ENCODE results near the gene REPS2. TPM values are rescaled to one million over a fixed set of nuclear protein-coding genes. Genes with fewer than 3 reads are reported as not detected.

The REPS2 gene
- total RNA-seq, 2 donors from 2014 or later, result 10.5 to 13.7 TPM

DNA sequence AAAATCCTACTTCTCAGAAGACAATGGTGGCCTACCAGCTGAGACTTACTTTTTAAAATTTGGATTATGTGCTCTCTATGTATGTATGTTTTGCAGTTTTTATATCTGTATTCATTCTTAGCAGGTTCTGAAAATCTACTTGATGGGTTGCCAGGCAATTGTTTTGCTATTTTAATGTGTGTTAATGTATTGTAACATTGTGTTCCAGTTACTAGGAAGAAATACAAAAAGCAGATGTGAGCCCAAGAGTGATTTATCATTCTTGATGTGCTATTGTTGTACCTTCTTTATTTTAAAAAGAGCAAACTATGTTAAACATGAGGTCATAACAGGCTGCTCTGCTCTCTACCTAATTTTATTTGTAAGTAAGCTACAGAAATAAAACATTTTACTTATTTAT is 81.9 kb downstream of the REPS2 start:
- DNase-seq (no peak), ATAC-seq (no peak)
- intact Hi-C loops (cut with DNase I), result no loop called here

GRCh38 chrX:17030092-17030491 is 83.6 kb downstream of the REPS2 start:
- peak in 1 of 2 donors; percentile 16 for ATAC-seq
- no peak for DNase-seq
- intact Hi-C loops (cut with DNase I), result no loop called here

DNA sequence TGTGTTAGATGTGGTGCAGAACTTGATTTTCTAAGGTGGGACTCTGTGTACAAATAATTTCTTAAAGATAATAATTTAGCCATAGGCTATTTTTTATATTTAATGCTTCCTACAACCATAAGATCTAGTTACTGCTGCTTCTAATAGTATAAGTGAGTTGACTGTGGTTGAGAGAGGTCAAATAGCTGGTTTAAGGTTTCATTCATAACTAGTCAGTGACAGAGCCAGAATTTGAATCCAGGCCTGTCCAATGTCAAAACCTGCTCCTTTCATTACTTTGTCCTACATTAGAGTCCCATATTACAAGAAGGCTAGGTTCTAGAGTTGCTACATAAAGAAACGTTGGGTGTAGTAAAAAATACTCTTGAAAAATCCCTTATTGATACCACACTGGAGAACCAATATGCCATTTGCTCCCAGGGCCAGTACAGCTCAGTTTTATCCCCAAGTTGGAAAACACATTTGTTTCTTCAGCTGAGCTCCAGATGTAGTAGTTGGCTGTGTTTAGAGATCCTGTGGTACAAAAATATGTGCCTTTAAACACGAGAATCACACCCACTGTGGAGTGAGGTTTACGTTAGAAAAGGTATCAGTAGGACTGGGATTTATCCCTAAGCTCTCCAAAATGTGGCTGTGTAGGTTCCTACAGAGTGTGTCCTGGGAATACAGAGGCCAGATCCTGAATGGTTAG is 84.3 kb downstream of the REPS2 start:
- ATAC-seq (no peak), DNase-seq (no peak)
- intact Hi-C loops (cut with DNase I), result no loop called here

DNA sequence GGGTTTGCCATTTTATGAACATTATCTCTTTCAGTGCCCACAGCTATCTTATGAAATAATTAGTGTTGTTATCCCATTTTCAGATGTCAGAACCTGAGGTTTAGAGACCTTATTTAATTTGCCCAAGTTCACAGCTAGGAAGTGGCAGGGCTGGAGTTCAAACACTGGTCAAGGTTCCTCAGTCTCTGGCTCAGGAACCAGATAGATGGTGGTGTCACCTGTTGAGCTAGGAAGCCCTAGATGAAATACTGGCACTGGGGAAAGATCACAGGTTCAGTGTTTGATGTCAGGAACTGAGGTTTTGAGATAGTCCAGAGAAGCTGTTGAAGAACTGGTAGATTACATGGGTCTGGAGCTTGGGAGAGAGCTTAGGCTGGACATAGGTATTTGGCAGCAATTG is 85.4 kb downstream of the REPS2 start:
- ATAC-seq (no peak), DNase-seq (no peak)
- intact Hi-C loops (cut with DNase I), result no loop called here

GRCh38 chrX:17032351-17032750 is 85.9 kb downstream of the REPS2 start:
- DNase-seq (no peak), ATAC-seq (peak; percentile 19 to 95)
- intact Hi-C loops (cut with DNase I), result no loop called here

GRCh38 chrX:17033225-17033624 is 86.8 kb downstream of the REPS2 start:
- no peak for DNase-seq
- intact Hi-C loops (cut with DNase I), result no loop called here

DNA sequence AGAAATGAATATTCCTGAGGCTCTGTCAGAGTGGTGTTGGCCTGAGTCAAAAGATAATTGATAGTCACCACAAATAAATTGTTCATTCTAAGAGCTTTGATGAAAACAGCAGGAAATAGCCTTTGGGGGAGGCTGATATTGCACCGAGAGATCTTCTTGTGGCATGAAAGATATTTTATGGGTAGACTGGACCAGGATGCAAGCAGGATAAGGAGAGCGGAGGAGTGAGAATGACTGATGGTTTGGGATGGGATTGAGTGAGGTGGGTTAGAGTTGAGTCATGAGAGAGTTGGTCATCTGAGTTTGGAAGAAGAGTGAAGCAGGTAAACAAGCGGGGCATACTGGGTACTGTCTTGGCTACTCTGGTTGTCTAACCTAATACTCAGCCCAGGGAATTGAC is 88.7 kb downstream of the REPS2 start:
- ATAC-seq (no peak), DNase-seq (no peak)
- intact Hi-C loops (cut with DNase I), result no loop called here

More at GRCh38 chrX:17033225-17033624, 86.8 kb downstream of the REPS2 start:
- ATAC-seq, result peak in 1 of 2 donors; percentile 11

DNA sequence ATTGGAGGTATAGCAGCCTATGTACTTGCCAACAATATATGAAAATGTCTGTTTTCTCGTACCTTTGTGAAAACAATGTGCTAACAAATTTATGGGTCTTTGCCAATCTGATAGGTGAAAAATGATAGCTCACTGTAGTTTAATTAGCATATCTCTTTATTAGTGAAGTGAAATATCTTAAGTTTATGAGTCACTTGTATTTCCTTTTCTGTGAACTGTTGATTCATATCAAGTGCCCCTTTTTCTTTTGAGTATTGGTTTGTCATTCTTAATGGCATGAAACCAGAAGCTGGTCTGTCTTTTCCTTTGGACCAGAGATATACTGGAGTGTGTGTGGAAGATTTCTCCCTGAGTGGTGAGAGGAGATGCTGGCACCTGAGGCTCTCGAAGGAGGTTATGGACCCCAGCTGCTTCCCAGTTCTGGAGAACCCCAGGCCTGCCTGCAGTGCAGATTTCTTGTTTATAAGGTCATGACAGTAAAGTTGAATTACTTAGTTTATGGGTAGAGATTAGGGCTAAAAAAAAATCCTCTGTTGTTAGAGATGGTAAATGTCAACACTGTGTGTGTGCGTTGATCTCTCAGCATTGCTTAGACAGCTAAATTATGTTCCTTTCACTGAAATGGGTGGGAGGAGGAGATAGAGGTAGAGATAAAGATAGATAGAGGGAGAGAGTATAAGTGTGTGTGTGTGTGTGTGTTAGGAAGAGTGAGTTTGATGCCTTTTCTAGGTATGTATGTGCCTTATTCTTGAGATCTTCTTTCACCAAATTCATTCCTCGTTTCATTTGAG is 89.9 kb downstream of the REPS2 start:
- intact Hi-C loops (cut with DNase I), result no loop called here
- DNase-seq (no peak), ATAC-seq (no peak)

- peak in 1 of 2 donors; percentile 19 for ATAC-seq
- intact Hi-C loops (cut with DNase I), result no loop called here
- no peak for DNase-seq
Measured at GRCh38 chrX:17038277-17038676, 91.8 kb downstream of the REPS2 start.

DNA sequence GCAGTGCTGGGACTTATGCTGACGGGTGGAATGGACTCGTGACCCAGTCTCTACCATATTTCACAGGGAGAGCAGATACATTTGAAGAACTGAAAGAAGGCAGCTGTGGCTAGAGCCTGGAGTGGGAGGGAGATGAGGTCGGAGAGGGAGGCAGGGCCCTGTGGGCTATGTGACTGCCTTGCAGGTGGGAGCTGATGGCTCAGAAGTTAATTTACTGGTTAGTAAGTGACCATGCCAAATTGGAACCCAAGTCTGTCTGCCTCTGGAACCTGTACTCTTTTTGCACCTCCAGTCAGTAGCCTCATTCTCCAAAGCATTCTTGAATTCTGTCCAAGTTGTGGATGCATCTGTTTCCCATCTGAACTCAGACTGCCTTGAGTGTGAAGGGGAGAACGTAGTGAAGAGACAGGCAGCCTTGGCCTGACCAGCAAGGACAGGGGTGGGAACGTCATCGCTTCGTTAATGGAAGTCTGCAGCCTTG is 92.3 kb downstream of the REPS2 start:
- DNase-seq (no peak), ATAC-seq (peak; percentile 84 to 89)
- intact Hi-C loops (cut with DNase I), result no loop called here

DNA sequence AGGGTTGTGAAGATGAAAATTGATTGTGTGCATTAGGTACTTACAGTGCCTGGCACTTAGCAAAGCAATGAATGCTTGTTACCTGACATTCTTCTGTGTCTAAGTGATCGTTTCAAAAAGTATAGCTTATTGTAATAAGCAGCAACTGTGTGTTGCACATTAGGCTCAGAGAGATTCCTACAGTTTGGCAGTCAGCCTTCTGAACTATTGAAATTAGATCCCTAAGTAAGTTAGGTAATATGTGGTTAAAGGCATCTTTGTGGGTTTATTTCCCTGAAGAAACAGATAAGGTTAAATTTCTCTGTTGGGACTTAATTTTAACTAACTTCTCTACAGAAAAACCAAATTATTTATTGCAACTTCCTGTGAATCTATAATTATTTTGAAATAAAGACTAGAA is 93.4 kb downstream of the REPS2 start:
- DNase-seq (no peak), ATAC-seq (no peak)
- intact Hi-C loops (cut with DNase I), result no loop called here

DNA sequence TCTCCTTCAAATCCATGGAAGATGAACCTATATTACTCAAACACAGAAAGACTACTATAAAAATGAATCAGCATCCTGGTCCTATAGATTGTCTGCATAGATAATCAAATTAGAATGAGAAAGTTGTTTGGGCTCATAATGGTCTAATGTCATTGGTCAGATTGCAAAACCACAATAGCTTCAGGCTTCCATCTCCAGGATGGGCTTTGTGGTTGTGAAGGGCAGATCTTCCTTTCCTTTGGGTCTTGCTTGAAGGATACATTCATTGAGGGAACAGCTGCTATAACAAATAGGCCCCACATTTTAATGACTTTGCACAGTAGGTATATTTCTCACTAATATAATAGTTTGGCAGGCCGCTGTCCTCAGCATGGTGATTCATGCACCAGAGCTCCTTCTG is 94.3 kb downstream of the REPS2 start:
- DNase-seq (no peak), ATAC-seq (no peak)
- intact Hi-C loops (cut with DNase I), result no loop called here

GRCh38 chrX:17042037-17042436 is 95.6 kb downstream of the REPS2 start:
- no peak for ATAC-seq
- intact Hi-C loops (cut with DNase I), result no loop called here
- DNase-seq, result no peak

DNA sequence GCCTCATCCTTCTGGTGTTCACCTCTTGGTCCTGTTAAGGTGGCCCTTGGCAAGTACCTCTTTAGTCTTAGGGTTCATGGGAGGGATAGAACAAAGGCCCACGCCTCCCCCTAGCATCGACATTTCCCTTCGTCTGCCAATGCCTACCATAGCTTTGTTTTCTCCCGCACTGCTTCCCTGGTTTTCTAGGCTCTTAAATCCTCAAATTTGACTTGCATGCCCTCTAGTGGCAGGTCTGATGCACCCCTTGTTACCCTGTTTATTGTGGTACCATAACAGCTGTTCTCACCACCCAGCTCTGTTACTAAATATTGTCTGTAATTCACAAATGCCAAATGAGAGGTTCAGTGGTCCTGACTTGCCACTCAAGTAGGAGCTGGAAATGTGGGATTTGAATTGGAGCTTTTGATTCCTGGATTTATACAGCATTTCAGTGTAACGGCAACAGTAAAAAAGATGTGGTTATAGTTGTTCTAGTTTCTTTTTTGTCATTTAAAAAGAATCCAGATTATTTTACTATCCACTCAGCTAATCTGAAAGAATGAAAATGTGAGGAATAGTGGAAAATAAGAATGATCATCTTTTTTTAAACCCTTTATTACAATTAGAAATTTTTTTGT is 100.1 kb downstream of the REPS2 start:
- intact Hi-C loops (cut with DNase I), result loop anchor here in 1 of 2 donors (2.0 kb wide), 2 partner anchors 164 to 220 kb away; no protein-coding TSS in a partner anchor
- ATAC-seq (peak; percentile 76 to 85), DNase-seq (peak; percentile 47)

GRCh38 chrX:17047224-17047623 is 100.8 kb downstream of the REPS2 start:
- DNase-seq (no peak), ATAC-seq (no peak)
- intact Hi-C loops (cut with DNase I), result loop anchor here in 1 of 2 donors (2.0 kb wide), 2 partner anchors 164 to 220 kb away; no protein-coding TSS in a partner anchor

DNA sequence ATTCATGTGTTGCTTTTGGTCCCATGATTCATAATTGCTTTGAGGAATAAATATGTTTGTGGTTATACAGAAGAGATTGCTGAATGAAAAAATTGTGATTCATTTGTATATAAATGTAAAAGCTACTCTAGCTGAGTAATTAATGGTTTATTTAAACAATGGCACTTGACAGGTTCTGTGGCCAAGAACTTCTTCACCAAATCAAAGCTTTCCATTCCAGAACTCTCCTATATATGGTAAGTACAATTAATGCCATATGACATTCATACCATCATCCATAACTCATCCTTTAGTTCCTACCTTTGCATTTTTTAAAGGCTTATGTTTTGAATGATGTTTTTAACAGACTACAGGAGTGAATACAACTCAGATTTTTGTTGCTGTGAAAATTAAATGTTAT is 105.8 kb downstream of the REPS2 start:
- DNase-seq, result no peak
- no peak for ATAC-seq
- intact Hi-C loops (cut with DNase I), result no loop called here

- intact Hi-C loops (cut with DNase I), result no loop called here
- DNase-seq, result no peak
- ATAC-seq, result no peak
Measured at GRCh38 chrX:17052793-17053192, 106.3 kb downstream of the REPS2 start.

DNA sequence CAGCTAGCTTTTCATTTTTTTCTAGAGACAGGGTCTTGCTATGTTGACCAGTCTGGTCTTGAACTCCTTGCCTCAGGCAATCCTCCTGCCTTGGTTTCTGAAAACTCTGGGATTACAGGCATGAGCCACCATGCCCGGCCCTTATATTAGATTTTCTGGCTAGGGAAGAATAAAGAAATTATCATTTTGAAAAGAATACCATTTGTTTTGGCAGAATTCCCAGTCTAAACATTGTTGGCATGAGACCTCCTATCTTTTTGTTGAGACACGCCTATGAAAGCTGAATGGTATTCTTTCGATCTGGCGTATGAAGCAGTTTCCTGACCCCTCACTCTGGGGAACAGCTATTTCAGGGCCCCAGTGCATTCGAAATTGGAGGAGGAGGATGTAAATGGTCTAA is 107.0 kb downstream of the REPS2 start:
- intact Hi-C loops (cut with DNase I), result no loop called here
- DNase-seq (no peak), ATAC-seq (no peak)

DNA sequence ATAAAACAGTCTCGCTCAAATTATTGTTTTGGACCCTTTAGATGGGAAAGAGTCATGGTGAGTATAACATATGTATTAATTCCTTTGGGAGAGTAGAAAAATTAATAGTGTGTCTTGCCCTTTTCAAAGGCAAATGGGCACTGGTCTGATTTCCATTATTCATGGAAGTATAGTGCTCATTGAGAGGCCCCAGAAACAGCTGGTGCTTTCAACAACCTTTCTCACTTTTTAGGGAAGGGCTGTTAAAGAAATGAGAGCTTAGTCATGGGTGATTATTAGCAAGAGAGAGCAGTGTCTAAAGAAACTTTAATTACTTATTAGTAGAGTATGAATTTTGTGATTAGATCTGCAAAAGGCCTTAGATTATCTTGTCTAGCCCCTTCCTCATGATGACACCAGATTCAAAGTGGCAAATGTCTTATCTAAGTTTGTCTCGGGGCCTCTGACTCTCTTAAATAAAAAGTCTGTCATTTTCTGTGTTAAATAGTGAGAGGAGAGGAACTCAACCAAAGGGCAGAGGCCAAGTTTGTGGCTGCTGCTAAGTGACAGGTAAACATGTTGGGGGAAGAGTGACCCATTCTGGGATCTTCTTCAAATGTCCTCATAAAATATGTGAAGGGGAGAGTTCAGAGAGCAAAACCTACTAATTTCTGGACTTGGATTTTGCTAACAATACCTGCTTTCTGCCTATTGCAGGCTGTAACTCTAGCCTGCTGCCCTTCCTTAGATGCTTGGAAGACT is 110.6 kb downstream of the REPS2 start:
- intact Hi-C loops (cut with DNase I), result no loop called here
- no peak for DNase-seq
- ATAC-seq, result no peak
